Prostate gland (tissue), 2 donors: ENCODE data around the gene ELL3.

Experiments used
- POLR2A ChIP-seq: fragments of 450-650 bp; IDR thresholded peaks from one replicate; pipeline ENCODE4 v1.6.1; 2016; ENCODE audit warnings: antibody characterized with exemption, mild to moderate bottlenecking
- TF ChIP-seq, protein P1 (sequence below), 4 experiments: fragments of 200-600 bp in 2 of 4; fragments of 450-650 bp in 2 of 4; sonication (generic) in 2 of 4; IDR thresholded peaks; 1 replicate in 3 of 4; 2 replicates in 1 of 4; pipeline ENCODE4 v1.5.1; 2016 to 2019; ENCODE audit warnings: antibody characterized with exemption in 4 of 4, mild to moderate bottlenecking in 2 of 4, moderate library complexity in 2 of 4

DNA sequence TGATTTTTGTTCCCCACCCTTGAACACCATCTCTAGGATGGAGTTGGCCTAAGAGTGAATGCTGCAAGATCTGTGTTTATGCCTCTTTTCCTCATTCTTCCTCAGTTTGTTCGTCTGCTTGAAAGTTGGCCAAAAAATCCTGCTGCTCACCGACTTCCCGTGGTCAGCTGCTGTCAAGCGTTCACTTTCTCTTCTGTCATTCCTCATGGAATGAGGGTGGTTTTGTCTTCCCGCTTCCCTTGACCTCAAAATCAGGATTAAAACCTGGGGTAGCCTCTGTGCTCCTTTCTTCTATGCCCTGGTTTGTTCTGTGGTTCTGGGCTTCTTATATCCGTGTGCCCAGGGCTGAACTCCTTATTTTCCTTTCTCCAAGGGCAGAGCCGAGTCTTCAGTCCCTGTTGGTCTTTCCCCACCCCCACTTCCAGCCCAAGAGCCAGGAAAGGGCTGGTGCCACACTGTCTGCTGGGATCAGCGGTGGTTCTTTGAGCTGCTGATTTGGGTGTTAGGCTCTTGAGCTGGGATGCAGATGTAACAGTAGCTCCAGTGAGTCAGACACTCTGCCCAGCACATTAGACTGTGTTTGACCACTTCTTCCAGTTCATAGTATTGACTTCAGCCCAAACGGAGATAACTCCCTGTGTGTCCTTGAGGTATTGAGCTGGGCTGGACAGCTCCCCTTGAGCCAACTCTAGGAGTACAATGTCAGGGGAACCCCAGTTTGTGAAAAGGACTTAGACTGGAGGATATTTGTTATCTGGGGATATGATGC is 17.7 kb upstream of the ELL3 start:
- TF ChIP-seq, protein P1, sequence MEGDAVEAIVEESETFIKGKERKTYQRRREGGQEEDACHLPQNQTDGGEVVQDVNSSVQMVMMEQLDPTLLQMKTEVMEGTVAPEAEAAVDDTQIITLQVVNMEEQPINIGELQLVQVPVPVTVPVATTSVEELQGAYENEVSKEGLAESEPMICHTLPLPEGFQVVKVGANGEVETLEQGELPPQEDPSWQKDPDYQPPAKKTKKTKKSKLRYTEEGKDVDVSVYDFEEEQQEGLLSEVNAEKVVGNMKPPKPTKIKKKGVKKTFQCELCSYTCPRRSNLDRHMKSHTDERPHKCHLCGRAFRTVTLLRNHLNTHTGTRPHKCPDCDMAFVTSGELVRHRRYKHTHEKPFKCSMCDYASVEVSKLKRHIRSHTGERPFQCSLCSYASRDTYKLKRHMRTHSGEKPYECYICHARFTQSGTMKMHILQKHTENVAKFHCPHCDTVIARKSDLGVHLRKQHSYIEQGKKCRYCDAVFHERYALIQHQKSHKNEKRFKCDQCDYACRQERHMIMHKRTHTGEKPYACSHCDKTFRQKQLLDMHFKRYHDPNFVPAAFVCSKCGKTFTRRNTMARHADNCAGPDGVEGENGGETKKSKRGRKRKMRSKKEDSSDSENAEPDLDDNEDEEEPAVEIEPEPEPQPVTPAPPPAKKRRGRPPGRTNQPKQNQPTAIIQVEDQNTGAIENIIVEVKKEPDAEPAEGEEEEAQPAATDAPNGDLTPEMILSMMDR (IDR thresholded peaks at IDR 0.05) = no peak
- TF ChIP-seq POLR2A = no peak
